ENCODE results near the gene BCAS3.

BCAS3 gene

GRCh38 chr17:61155590-61156237 lies 478.1 kb downstream of the BCAS3 start:
- no peak overlapping the region for H3K4me3 ChIP-seq (ENCODE audit: low read length)
- TF ChIP-seq, protein P1, sequence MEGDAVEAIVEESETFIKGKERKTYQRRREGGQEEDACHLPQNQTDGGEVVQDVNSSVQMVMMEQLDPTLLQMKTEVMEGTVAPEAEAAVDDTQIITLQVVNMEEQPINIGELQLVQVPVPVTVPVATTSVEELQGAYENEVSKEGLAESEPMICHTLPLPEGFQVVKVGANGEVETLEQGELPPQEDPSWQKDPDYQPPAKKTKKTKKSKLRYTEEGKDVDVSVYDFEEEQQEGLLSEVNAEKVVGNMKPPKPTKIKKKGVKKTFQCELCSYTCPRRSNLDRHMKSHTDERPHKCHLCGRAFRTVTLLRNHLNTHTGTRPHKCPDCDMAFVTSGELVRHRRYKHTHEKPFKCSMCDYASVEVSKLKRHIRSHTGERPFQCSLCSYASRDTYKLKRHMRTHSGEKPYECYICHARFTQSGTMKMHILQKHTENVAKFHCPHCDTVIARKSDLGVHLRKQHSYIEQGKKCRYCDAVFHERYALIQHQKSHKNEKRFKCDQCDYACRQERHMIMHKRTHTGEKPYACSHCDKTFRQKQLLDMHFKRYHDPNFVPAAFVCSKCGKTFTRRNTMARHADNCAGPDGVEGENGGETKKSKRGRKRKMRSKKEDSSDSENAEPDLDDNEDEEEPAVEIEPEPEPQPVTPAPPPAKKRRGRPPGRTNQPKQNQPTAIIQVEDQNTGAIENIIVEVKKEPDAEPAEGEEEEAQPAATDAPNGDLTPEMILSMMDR (IDR thresholded peaks at IDR 0.05; ENCODE audit: insufficient read depth, low read depth, low read length, missing control alignments): no peak
- DNase-seq (ENCODE audit: low read depth): no peak

DNA sequence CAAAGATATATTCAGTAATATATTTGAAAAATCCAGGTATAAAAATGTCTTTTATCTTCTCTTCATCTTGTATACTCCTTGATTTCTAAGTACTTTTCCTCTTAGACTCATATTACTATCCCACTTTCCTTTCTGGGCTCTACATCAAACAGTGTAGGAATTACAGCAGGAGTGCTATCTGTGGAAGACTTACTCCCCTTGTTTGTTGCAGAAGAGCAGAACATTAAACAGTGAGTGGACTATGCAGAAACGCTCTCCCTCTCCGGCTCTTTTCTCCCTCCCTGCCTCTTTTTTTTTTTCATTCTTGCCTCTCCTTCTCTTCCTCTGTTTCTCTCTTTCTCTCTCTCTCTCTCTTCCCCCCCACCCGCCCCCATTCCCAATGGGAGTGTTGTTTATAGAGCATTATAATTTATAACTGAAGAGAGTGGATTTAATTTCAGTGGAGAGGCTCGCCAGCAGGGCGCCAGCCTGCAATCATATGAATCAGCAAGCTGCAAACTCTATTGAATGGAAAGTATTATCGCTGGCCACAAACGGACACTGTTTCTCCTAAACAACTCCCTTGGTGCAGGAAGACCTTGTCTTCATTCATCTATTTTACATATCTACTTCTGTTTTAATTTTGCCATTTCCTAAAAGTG lies 479.7 kb downstream of the BCAS3 start:
- DNase-seq (ENCODE audit: low read depth): peak; percentile 9
- H3K4me3 ChIP-seq (ENCODE audit: low read length): no peak overlapping the region
- TF ChIP-seq, protein P1 (IDR thresholded peaks at IDR 0.05; ENCODE audit: insufficient read depth, low read depth, low read length, missing control alignments): no peak

- DNase-seq (ENCODE audit: low read depth): no peak
Observed at GRCh38 chr17:61158376-61158775, 480.7 kb downstream of the BCAS3 start.

GRCh38 chr17:61159221-61159814 lies 481.7 kb downstream of the BCAS3 start:
- no peak for DNase-seq (ENCODE audit: low read depth)
- TF ChIP-seq, protein P1 (IDR thresholded peaks at IDR 0.05; ENCODE audit: insufficient read depth, low read depth, low read length, missing control alignments): no peak
- H3K4me3 ChIP-seq (ENCODE audit: low read length): no peak overlapping the region

More at GRCh38 chr17:61158376-61158775, 480.7 kb downstream of the BCAS3 start:
- TF ChIP-seq, protein P1 (IDR thresholded peaks at IDR 0.05; ENCODE audit: insufficient read depth, low read depth, low read length, missing control alignments): no peak
- no peak overlapping the region for H3K4me3 ChIP-seq (ENCODE audit: low read length)

GRCh38 chr17:61160204-61160603 lies 482.6 kb downstream of the BCAS3 start:
- DNase-seq (ENCODE audit: low read depth): no peak
- H3K4me3 ChIP-seq (ENCODE audit: low read length): no peak overlapping the region
- TF ChIP-seq, protein P1 (IDR thresholded peaks at IDR 0.05; ENCODE audit: insufficient read depth, low read depth, low read length, missing control alignments): no peak

- DNase-seq (ENCODE audit: low read depth): no peak
- TF ChIP-seq, protein P1 (IDR thresholded peaks at IDR 0.05; ENCODE audit: insufficient read depth, low read depth, low read length, missing control alignments): no peak
- no peak overlapping the region for H3K4me3 ChIP-seq (ENCODE audit: low read length)
Observed at GRCh38 chr17:61160789-61161445, 483.3 kb downstream of the BCAS3 start.
